HFFc6 (cell line): ENCODE results near the gene SYNE2. TPM values are rescaled to one million over a fixed set of nuclear protein-coding genes. Genes with fewer than 3 reads are reported as not detected.
A peak's percentile ranks its signal among the peaks of the same experiment; 100 is the strongest.
"Not testable (repeated sequence)": the region's sequence is repeated elsewhere in the genome, so short reads cannot be mapped to it uniquely, and the experiment has no call there.

ENCODE experiments used
- DNase-seq: peaks from one replicate; pipeline ENCODE4 v3.0.0-alpha.2; 2018
- H3K27ac Mint-ChIP-seq: 2 replicates; pipeline ENCODE4 v1.8.0; 2020; ENCODE audit warnings: mild to moderate bottlenecking, mixed read lengths
- H3K27me3 Mint-ChIP-seq: 2 replicates; pipeline ENCODE4 v1.8.0; 2021; ENCODE audit warnings: mild to moderate bottlenecking, moderate library complexity, mixed read lengths; ENCODE audit not compliant: insufficient read depth
- H3K36me3 Mint-ChIP-seq: 2 replicates; pipeline ENCODE4 v1.8.0; 2021; ENCODE audit warnings: low read depth, mixed read lengths
- H3K4me1 Mint-ChIP-seq: 2 replicates; pipeline ENCODE4 v1.8.0; 2020; ENCODE audit warnings: low read depth, mixed read lengths
- H3K4me3 Mint-ChIP-seq: 2 replicates; pipeline ENCODE4 v1.8.0; 2020; ENCODE audit warnings: mild to moderate bottlenecking, moderate library complexity, mixed read lengths
- H3K9me3 Mint-ChIP-seq: 2 replicates; pipeline ENCODE4 v1.8.0; 2020; ENCODE audit warnings: mild to moderate bottlenecking, mixed read lengths
- total RNA-seq, 6 experiments: library from RNA; stranded (reverse); fragmentation: NEBNext Ultra II Directional; extraction: Animal tissue kit (Norgen Biotek cat#: 25700); gene quantifications; 2 replicates in 1 of 6; 3 replicates in 5 of 6; pipeline ENCODE4 v1.2.3, GENCODE V29; 2021
- TF ChIP-seq, protein P1 (sequence below): fragments of 200-600 bp; sonication (generic); IDR thresholded peaks from 2 replicates; pipeline ENCODE4 v1.5.0; 2021; ENCODE audit warnings: antibody characterized with exemption, mild to moderate bottlenecking

SYNE2 gene
- total RNA-seq, 6 experiments from 2014 or later, result 2.9 to 6.6 (median 6.2) TPM

DNA sequence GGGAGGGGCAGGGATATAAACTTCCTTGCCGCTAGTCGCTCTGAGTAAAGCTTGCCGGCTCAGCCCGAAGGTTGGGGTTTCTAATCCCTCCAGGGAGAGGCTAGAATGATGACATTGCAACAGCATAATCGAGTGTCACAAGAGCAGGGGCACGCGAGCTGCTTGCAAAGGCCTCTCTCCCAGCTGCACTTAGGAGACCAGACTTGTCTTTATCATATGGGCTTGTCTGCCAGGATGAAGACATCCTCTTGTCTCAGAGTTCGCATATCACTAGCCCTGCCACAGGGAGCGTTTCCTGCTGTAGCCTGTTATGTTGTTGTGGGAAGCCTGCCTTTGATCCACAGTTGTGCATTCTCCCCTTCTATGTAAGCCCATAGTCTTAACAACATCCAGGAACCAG lies 261.4 kb downstream of the SYNE2 start:
- H3K4me3 Mint-ChIP-seq, result no peak overlapping the region

DNA sequence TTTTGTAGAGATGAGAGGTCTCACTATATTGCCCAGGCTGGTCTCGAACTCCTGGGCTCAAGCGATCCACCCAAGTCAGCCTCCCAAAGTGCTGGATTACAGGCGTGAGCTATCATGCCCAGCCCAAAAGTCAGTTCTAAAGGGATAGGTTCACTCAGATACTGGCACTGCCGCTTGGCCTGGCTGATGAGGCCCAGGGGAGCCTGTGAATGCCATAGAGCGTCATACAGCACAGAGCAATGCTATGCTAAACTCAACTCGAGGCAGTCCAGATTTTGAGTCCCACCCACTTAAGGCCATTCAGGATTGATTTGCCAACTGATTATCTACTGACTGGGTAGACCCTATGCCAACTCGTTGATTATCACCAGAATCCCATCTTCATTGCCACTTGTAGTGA lies 262.0 kb downstream of the SYNE2 start:
- H3K4me1 Mint-ChIP-seq, result peaks cover 25% of the 10 kb centered on the region
- no peak overlapping the region for H3K4me3 Mint-ChIP-seq
- DNase-seq, result no peak
- H3K27ac Mint-ChIP-seq, result no peak overlapping the region
- TF ChIP-seq, protein P1, sequence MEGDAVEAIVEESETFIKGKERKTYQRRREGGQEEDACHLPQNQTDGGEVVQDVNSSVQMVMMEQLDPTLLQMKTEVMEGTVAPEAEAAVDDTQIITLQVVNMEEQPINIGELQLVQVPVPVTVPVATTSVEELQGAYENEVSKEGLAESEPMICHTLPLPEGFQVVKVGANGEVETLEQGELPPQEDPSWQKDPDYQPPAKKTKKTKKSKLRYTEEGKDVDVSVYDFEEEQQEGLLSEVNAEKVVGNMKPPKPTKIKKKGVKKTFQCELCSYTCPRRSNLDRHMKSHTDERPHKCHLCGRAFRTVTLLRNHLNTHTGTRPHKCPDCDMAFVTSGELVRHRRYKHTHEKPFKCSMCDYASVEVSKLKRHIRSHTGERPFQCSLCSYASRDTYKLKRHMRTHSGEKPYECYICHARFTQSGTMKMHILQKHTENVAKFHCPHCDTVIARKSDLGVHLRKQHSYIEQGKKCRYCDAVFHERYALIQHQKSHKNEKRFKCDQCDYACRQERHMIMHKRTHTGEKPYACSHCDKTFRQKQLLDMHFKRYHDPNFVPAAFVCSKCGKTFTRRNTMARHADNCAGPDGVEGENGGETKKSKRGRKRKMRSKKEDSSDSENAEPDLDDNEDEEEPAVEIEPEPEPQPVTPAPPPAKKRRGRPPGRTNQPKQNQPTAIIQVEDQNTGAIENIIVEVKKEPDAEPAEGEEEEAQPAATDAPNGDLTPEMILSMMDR, result no peak
- H3K36me3 Mint-ChIP-seq, result no peaks in the 10 kb centered on the region
- no peaks in the 10 kb centered on the region for H3K9me3 Mint-ChIP-seq
- no peaks in the 10 kb centered on the region for H3K27me3 Mint-ChIP-seq

More for the DNA sequence above, 261.4 kb downstream of the SYNE2 start:
- Mint-ChIP-seq H3K27ac (no peak overlapping the region), H3K27me3 (no peaks in the 10 kb centered on the region), H3K4me1 (peaks cover 27% of the 10 kb centered on the region), H3K36me3 (no peaks in the 10 kb centered on the region), H3K9me3 (no peaks in the 10 kb centered on the region)
- DNase-seq, result no peak
- TF ChIP-seq, protein P1, result no peak

DNA sequence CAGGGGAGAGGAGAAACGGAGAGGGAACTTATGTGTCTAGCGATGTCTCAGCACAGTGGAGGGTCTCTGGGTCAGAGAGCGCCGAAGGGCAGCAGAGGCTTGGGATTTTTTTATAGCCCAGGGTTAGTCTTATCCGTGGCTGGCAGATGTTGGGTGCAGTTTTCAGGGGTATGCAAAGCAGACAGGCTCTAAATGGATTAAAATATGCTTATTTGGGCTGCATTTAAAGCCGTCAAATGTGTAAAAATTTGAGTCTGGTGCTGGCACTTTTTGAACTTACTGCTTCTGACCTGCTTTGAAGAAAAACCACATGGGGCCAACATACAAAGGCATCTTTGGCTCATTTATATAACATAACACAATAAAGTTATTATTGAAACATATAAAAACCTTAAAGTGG lies 262.6 kb downstream of the SYNE2 start:
- H3K27ac Mint-ChIP-seq, result no peak overlapping the region
- no peaks in the 10 kb centered on the region for H3K36me3 Mint-ChIP-seq
- no peaks in the 10 kb centered on the region for H3K27me3 Mint-ChIP-seq
- H3K4me3 Mint-ChIP-seq, result no peak overlapping the region
- TF ChIP-seq, protein P1, result no peak
- H3K4me1 Mint-ChIP-seq, result peaks cover 19% of the 10 kb centered on the region
- H3K9me3 Mint-ChIP-seq, result no peaks in the 10 kb centered on the region
- DNase-seq, result no peak

DNA sequence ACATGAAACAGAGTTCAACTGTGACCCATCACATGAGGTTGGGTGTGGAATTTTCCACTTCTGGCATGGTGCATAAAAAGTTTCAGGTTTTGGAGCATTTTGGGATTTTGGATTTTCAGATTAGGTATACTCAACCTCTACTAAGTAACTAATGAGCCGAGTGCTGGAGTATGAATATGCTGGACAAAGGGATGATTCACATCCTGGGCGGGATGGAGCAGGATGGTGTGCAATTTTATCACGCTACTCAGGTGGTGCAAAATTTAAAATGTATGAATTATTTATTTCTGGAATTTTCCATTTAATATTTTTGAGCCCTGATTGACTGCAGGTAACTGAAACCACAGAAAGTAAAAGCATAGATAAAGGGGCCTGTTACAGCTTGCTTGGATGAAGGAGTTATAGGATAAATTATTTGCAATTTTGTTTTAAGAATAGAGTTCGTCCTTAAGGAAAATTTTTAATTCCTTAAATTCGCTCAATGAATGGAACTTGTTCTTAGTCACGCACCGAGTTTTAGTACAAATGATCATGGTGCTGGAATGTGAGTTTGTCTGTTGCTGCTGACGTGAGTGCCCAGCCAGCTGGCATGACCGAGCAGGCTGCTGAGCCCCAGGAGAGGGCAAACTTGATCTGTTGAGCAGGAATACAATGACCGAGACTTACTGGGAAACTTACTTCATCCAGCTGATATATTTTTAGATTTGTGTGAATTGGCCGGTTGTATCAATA lies 265.0 kb downstream of the SYNE2 start:
- Mint-ChIP-seq H3K27me3 (no peaks in the 10 kb centered on the region), H3K27ac (peak overlapping the region; percentile 85), H3K36me3 (no peaks in the 10 kb centered on the region), H3K4me1 (peaks cover 12% of the 10 kb centered on the region), H3K4me3 (peak overlapping the region; percentile 70; the same call in 1 of the 2 replicates), H3K9me3 (no peaks in the 10 kb centered on the region)
- TF ChIP-seq, protein P1, result no peak
- DNase-seq, result no peak

DNA sequence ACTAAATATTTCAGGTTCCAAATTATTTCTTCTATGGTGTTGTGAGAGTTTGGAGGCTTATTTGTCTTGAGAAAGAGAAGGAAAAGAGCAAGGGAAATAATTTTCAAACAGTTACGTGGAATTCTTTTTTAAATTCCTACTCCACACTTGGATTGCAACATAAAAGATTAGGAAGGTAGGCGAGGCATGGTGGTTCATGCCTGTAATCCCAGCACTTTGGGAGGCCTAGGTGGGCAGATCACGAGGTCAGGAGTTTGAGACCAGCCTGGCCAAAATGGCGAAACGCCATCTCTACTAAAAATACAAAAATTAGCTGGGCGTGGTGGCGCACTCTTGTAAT lies 265.6 kb downstream of the SYNE2 start:
- H3K27ac Mint-ChIP-seq, result peak overlapping the region; percentile 85
- peak overlapping the region; percentile 70; the same call in 1 of the 2 replicates for H3K4me3 Mint-ChIP-seq
- not testable (repeated sequence) for H3K36me3 Mint-ChIP-seq, DNase-seq, H3K27me3 Mint-ChIP-seq, H3K9me3 Mint-ChIP-seq
- peaks cover 12% of the 10 kb centered on the region for H3K4me1 Mint-ChIP-seq

DNA sequence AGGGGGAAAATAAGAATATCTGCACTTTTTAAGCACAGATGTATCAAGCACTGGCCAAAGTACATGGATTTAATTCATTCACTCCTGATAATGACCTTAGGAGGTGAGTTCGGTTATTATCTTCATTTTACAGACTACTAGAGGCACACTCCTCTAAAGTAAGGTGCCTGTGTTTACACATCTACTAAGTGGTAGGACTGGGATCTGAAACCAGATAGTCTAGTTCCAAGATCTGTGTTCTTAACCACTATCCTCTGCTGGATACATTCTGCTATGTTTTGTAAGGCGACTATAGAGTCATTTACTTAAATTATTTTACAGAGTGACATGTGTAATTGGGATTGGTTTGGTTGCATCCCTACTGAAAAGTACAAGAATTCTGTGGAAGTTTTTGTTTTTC lies 266.1 kb downstream of the SYNE2 start:
- no peaks in the 10 kb centered on the region for H3K9me3 Mint-ChIP-seq
- no peak for DNase-seq
- no peaks in the 10 kb centered on the region; the same call in 1 of the 2 replicates for H3K27me3 Mint-ChIP-seq
- no peak overlapping the region for H3K4me3 Mint-ChIP-seq
- TF ChIP-seq, protein P1, result no peak
- H3K36me3 Mint-ChIP-seq, result no peaks in the 10 kb centered on the region
- peak overlapping the region; percentile 16; the same call in 1 of the 2 replicates for H3K27ac Mint-ChIP-seq
- H3K4me1 Mint-ChIP-seq, result peaks cover 12% of the 10 kb centered on the region
